Mesendoderm (in vitro differentiated cells): ENCODE data around the gene SPAG17.

Source experiments
- DNase-seq: peaks from one replicate; pipeline ENCODE4 v3.0.0; 2013
- H2AK5ac ChIP-seq: 2 replicates; pipeline ENCODE4 v1.6.1; 2013; ENCODE audit warnings: low read length, inconsistent platforms
- H2BK120ac ChIP-seq: 2 replicates; pipeline ENCODE4 v1.6.1; 2013; ENCODE audit warnings: low read depth, mild to moderate bottlenecking, low read length, moderate library complexity, mixed read lengths
- H2BK15ac ChIP-seq: replicated peaks from 2 replicates; pipeline ENCODE4 v1.6.1; 2013; ENCODE audit warnings: low read depth, mild to moderate bottlenecking, moderate library complexity
- H2BK5ac ChIP-seq: 2 replicates; pipeline ENCODE4 v1.6.1; 2013; ENCODE audit warnings: low read length, inconsistent platforms
- H3K18ac ChIP-seq: 2 replicates; pipeline ENCODE4 v1.6.1; 2013; ENCODE audit warnings: mild to moderate bottlenecking, low read length, mixed read lengths
- H3K23ac ChIP-seq: one replicate; pipeline ENCODE4 v1.6.1; 2013; ENCODE audit warnings: low read length
- H3K27ac ChIP-seq: 2 replicates; pipeline ENCODE4 v1.5.1; 2013; ENCODE audit warnings: low read depth, mild to moderate bottlenecking, inconsistent platforms, low read length, moderate library complexity
- H3K27me3 ChIP-seq: 2 replicates; pipeline ENCODE4 v1.6.1; 2013; ENCODE audit warnings: low read length, control low read depth, mild to moderate bottlenecking, inconsistent platforms; ENCODE audit not compliant: insufficient read depth, poor library complexity
- H3K36me3 ChIP-seq: 2 replicates; pipeline ENCODE4 v1.6.1; 2013; ENCODE audit warnings: low read length, inconsistent platforms; ENCODE audit not compliant: control insufficient read depth, insufficient read depth
- H3K4ac ChIP-seq: one replicate; pipeline ENCODE4 v1.6.1; 2013; ENCODE audit warnings: low read depth, mild to moderate bottlenecking, low read length, moderate library complexity
- H3K4me1 ChIP-seq: 2 replicates; pipeline ENCODE4 v1.6.1; 2013; ENCODE audit warnings: low read depth, low read length, inconsistent platforms; ENCODE audit not compliant: control insufficient read depth
- H3K4me2 ChIP-seq: 2 replicates; pipeline ENCODE4 v1.6.1; 2013; ENCODE audit warnings: low read length
- H3K4me3 ChIP-seq: 2 replicates; pipeline ENCODE4 v1.5.1; 2013; ENCODE audit warnings: mild to moderate bottlenecking, low read length
- H3K56ac ChIP-seq: one replicate; pipeline ENCODE4 v1.6.1; 2013; ENCODE audit warnings: low read length
- H3K79me1 ChIP-seq: 2 replicates; pipeline ENCODE4 v1.6.1; 2013; ENCODE audit warnings: low read length, inconsistent platforms
- H3K79me2 ChIP-seq: 2 replicates; pipeline ENCODE4 v1.6.1; 2013; ENCODE audit warnings: mild to moderate bottlenecking, low read length; ENCODE audit not compliant: control insufficient read depth, insufficient read depth
- H3K9ac ChIP-seq: 2 replicates; pipeline ENCODE4 v1.6.1; 2013; ENCODE audit warnings: low read length, inconsistent platforms
- H4K5ac ChIP-seq: one replicate; pipeline ENCODE4 v1.6.1; 2013; ENCODE audit warnings: low read length
- H4K8ac ChIP-seq: one replicate; pipeline ENCODE4 v1.6.1; 2013; ENCODE audit warnings: low read depth, mild to moderate bottlenecking, control low read depth, low read length, moderate library complexity
- WGBS: extraction: QIAGEN DNeasy Blood & Tissue Kit; methylation state at CpG from one replicate; pipeline ENCODE4 v1.1.7; 2013; ENCODE audit warnings: low lambda C conversion rate, missing lambda C conversion rate; ENCODE audit not compliant: insufficient coverage; ENCODE audit errors: extremely low coverage; 5-methylcytosine and 5-hydroxymethylcytosine counted together

SPAG17 gene

GRCh38 chr1:118204105-118204504 lies 19.1 kb upstream of the SPAG17 start:
- H2BK5ac ChIP-seq = no peak overlapping the region
- no peak overlapping the region for H3K4ac ChIP-seq
- H4K8ac ChIP-seq = no peak overlapping the region
- H3K79me1 ChIP-seq = no peaks in the 10 kb centered on the region
- H3K23ac ChIP-seq = no peak overlapping the region
- H3K4me3 ChIP-seq = no peak overlapping the region
- H3K56ac ChIP-seq = no peak overlapping the region
- H3K4me1 ChIP-seq = no peaks in the 10 kb centered on the region
- H3K18ac ChIP-seq = no peak overlapping the region
- H3K4me2 ChIP-seq = no peak overlapping the region
- DNase-seq = no peak
- no peaks in the 10 kb centered on the region for H3K36me3 ChIP-seq
- H3K79me2 ChIP-seq = no peaks in the 10 kb centered on the region
- WGBS = 100% methylated on average over 1 of the region's 3 CpGs
- H2BK15ac ChIP-seq = no peak overlapping the region
- H3K9ac ChIP-seq = no peak overlapping the region
- H2AK5ac ChIP-seq = no peak overlapping the region
- no peak overlapping the region for H4K5ac ChIP-seq
- H3K27ac ChIP-seq = no peak overlapping the region
- no peak overlapping the region for H2BK120ac ChIP-seq
- H3K27me3 ChIP-seq = no peaks in the 10 kb centered on the region

GRCh38 chr1:118202076-118202608 lies 17.1 kb upstream of the SPAG17 start:
- H3K4me1 ChIP-seq = no peaks in the 10 kb centered on the region
- H3K79me1 ChIP-seq = no peaks in the 10 kb centered on the region
- no peaks in the 10 kb centered on the region for H3K79me2 ChIP-seq
- no peak overlapping the region for H3K9ac ChIP-seq
- no peak overlapping the region for H3K4me2 ChIP-seq
- no peak overlapping the region for H4K8ac ChIP-seq
- no peak overlapping the region for H3K23ac ChIP-seq
- no peak overlapping the region for H2AK5ac ChIP-seq
- no peak overlapping the region for H3K27ac ChIP-seq
- H3K56ac ChIP-seq = no peak overlapping the region
- H2BK15ac ChIP-seq = no peak overlapping the region
- H2BK120ac ChIP-seq = no peak overlapping the region
- no peak overlapping the region for H2BK5ac ChIP-seq
- WGBS = no CpG with 5 or more reads among the region's 2 CpGs
- no peak overlapping the region for H3K18ac ChIP-seq
- no peaks in the 10 kb centered on the region for H3K27me3 ChIP-seq
- no peak overlapping the region for H3K4me3 ChIP-seq
- H3K36me3 ChIP-seq = no peaks in the 10 kb centered on the region
- DNase-seq = no peak
- no peak overlapping the region for H4K5ac ChIP-seq
- no peak overlapping the region for H3K4ac ChIP-seq

DNA sequence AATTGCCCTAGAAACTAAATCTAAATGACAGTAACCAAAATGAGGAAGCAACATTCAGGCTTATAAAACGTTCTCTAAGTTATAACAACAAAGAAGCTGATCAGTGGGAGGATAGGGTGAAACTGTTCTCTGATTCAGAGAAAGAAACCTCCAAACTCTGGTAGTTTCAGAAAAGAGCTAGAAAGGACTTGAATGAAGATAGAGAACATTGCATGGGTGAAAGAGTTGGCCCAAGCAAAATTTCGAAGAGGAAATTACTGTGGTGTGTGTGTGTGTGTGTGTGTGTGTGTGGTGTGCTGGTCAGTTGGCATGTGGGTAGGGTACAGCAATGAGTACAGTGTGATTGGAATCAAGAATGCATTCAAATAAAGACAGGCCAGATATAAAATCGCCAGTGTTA lies 16.5 kb upstream of the SPAG17 start:
- H4K8ac ChIP-seq = no peak overlapping the region
- H3K18ac ChIP-seq = no peak overlapping the region
- H2BK5ac ChIP-seq = no peak overlapping the region
- no peak overlapping the region for H2BK15ac ChIP-seq
- no peaks in the 10 kb centered on the region for H3K79me1 ChIP-seq
- H2AK5ac ChIP-seq = no peak overlapping the region
- no peaks in the 10 kb centered on the region for H3K79me2 ChIP-seq
- no peak overlapping the region for H3K56ac ChIP-seq
- no peak overlapping the region for H3K9ac ChIP-seq
- H3K4me3 ChIP-seq = no peak overlapping the region
- H4K5ac ChIP-seq = no peak overlapping the region
- H3K27me3 ChIP-seq = no peaks in the 10 kb centered on the region
- H3K27ac ChIP-seq = no peak overlapping the region
- H3K4ac ChIP-seq = no peak overlapping the region
- H3K23ac ChIP-seq = no peak overlapping the region
- H3K4me1 ChIP-seq = no peaks in the 10 kb centered on the region
- H3K4me2 ChIP-seq = no peak overlapping the region
- no CpG with 5 or more reads among the region's 3 CpGs for WGBS
- H2BK120ac ChIP-seq = no peak overlapping the region
- no peaks in the 10 kb centered on the region for H3K36me3 ChIP-seq
- no peak for DNase-seq

- H3K79me1 ChIP-seq = no peaks in the 10 kb centered on the region
- no peak overlapping the region for H3K9ac ChIP-seq
- no peak overlapping the region for H4K8ac ChIP-seq
- H2BK15ac ChIP-seq = no peak overlapping the region
- H3K27me3 ChIP-seq = no peaks in the 10 kb centered on the region
- no peak overlapping the region for H4K5ac ChIP-seq
- no peak overlapping the region for H3K23ac ChIP-seq
- no peaks in the 10 kb centered on the region for H3K4me1 ChIP-seq
- no peak overlapping the region for H3K4me2 ChIP-seq
- no peak overlapping the region for H3K4me3 ChIP-seq
- no peak overlapping the region for H3K4ac ChIP-seq
- no peak overlapping the region for H2BK5ac ChIP-seq
- no peaks in the 10 kb centered on the region for H3K36me3 ChIP-seq
- H3K27ac ChIP-seq = no peak overlapping the region
- H3K79me2 ChIP-seq = no peaks in the 10 kb centered on the region
- no peak for DNase-seq
- whole genome bisulfite sequencing = 90% methylated on average over 1 of the region's 1 CpG
- H2BK120ac ChIP-seq = no peak overlapping the region
- no peak overlapping the region for H2AK5ac ChIP-seq
- H3K18ac ChIP-seq = no peak overlapping the region
- no peak overlapping the region for H3K56ac ChIP-seq
Measured at GRCh38 chr1:118200836-118201235, 15.8 kb upstream of the SPAG17 start.

DNA sequence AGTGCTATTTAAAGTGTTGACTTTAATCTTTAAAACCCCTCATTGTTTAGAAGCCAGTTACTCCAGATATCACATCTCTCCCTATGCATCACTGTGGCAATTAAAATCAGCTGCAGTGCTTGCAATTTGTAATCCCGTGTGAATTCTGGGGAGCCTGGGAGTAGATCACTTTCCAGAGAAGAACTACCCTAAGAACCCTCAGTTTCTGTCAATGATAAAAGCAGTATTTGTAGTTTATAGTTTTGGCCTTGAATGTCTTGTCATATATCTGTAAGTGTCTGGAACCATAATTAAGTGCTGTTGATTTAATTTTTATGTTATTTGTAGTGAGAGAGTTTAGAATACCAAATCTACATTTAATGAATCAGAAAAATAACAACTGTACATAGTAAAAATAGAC lies 5.5 kb upstream of the SPAG17 start:
- Histone ChIP-seq H3K27me3 (no peaks in the 10 kb centered on the region), H3K23ac (no peak overlapping the region), H2AK5ac (no peak overlapping the region), H3K4me1 (no peaks in the 10 kb centered on the region), H3K4me3 (no peak overlapping the region), H3K56ac (no peak overlapping the region), H3K4ac (no peak overlapping the region), H4K8ac (no peak overlapping the region), H3K27ac (no peak overlapping the region), H3K4me2 (no peak overlapping the region), H3K36me3 (no peaks in the 10 kb centered on the region), H3K9ac (no peak overlapping the region), H3K79me2 (no peaks in the 10 kb centered on the region), H2BK15ac (no peak overlapping the region), H2BK120ac (no peak overlapping the region), H3K79me1 (no peaks in the 10 kb centered on the region), H3K18ac (no peak overlapping the region), H2BK5ac (no peak overlapping the region), H4K5ac (no peak overlapping the region)
- DNase-seq = no peak
- WGBS = no CpG with 5 or more reads among the region's 1 CpG

GRCh38 chr1:118189564-118189963 lies 4.5 kb upstream of the SPAG17 start:
- H4K5ac ChIP-seq = no peak overlapping the region
- no peak overlapping the region for H2BK120ac ChIP-seq
- no peak overlapping the region for H3K18ac ChIP-seq
- H2BK5ac ChIP-seq = no peak overlapping the region
- H3K27me3 ChIP-seq = no peaks in the 10 kb centered on the region
- no peak overlapping the region for H3K27ac ChIP-seq
- no peak overlapping the region for H3K9ac ChIP-seq
- H3K36me3 ChIP-seq = no peaks in the 10 kb centered on the region
- H3K4me1 ChIP-seq = peaks cover 2% of the 10 kb centered on the region
- H4K8ac ChIP-seq = no peak overlapping the region
- H2AK5ac ChIP-seq = no peak overlapping the region
- no peak overlapping the region for H3K56ac ChIP-seq
- no peaks in the 10 kb centered on the region for H3K79me1 ChIP-seq
- H3K79me2 ChIP-seq = no peaks in the 10 kb centered on the region
- no peak overlapping the region for H3K4me2 ChIP-seq
- no peak overlapping the region for H2BK15ac ChIP-seq
- no CpG with 5 or more reads among the region's 2 CpGs for WGBS
- no peak overlapping the region for H3K23ac ChIP-seq
- H3K4me3 ChIP-seq = no peak overlapping the region
- H3K4ac ChIP-seq = no peak overlapping the region
- DNase-seq = no peak
